Heart right ventricle (tissue), 16 donors: Measurements from ENCODE around the gene NOL6. TPM values are rescaled to one million over a fixed set of nuclear protein-coding genes. Genes with fewer than 3 reads are reported as not detected.

Experiments
- ATAC-seq, 8 donors: fragments of 200-7000 bp; cut with Tn5 transposase; one replicate each; pipeline ENCODE4 v1.9.1; 2020; ENCODE audit warnings: mild to moderate bottlenecking in 8 of 8, moderate library complexity in 8 of 8, moderate number of reproducible peaks in 1 of 8
- DNase-seq, 2 donors: peaks; one replicate each; pipeline ENCODE4 v3.0.0-alpha.2; 2020
- H3K27ac ChIP-seq, 10 donors: fragments of 200-600 bp; sonication (generic) in 2 of 10; one replicate each; pipeline versions ENCODE4 v1.5.0 to v1.8.0; 2020 to 2022; ENCODE audit warnings: mild to moderate bottlenecking in 3 of 10
- H3K27me3 ChIP-seq, 7 donors: fragments of 200-600 bp; one replicate each; pipeline ENCODE4 v1.8.0; 2021 to 2022; ENCODE audit warnings: mild to moderate bottlenecking in 2 of 7
- H3K36me3 ChIP-seq, 9 donors: fragments of 200-600 bp; sonication (generic) in 1 of 9; one replicate each; pipeline versions ENCODE4 v1.5.0 to v1.8.0; 2020 to 2022; ENCODE audit warnings: mild to moderate bottlenecking in 2 of 9
- H3K4me1 ChIP-seq, 9 donors: fragments of 200-600 bp; sonication (generic) in 1 of 9; one replicate each; pipeline versions ENCODE4 v1.5.0 to v1.8.0; 2020 to 2022; ENCODE audit warnings: mild to moderate bottlenecking in 4 of 9
- H3K4me3 ChIP-seq, 10 donors: fragments of 200-600 bp; sonication (generic) in 2 of 10; one replicate each; pipeline versions ENCODE4 v1.5.0 to v1.8.0; 2020 to 2022; ENCODE audit warnings: mild to moderate bottlenecking in 7 of 10, moderate library complexity in 2 of 10
- H3K9me3 ChIP-seq, 11 donors: fragments of 200-600 bp in 10 of 11; sonication (generic) in 2 of 11; one replicate each; pipeline versions ENCODE4 v1.5.0 to v1.8.0; 2013 to 2022; ENCODE audit warnings: mild to moderate bottlenecking in 2 of 11, control low read depth in 1 of 11, moderate library complexity in 1 of 11
- CTCF ChIP-seq, 9 donors: fragments of 200-600 bp; sonication (generic) in 2 of 9; IDR thresholded peaks; one replicate each; pipeline versions ENCODE4 v1.5.0 to v1.8.0; 2021 to 2022; ENCODE audit warnings: antibody characterized with exemption in 9 of 9, mild to moderate bottlenecking in 5 of 9, moderate library complexity in 1 of 9
- WGBS, 2 donors: extraction: QIAGEN DNeasy Blood & Tissue Kit; methylation state at CpG; one replicate each; pipeline ENCODE4 v1.1.7; 2013; ENCODE audit warnings: inconsistent platforms in 1 of 2; 5-methylcytosine and 5-hydroxymethylcytosine counted together
- intact Hi-C, 10 donors: fragments of 100-400 bp; cut with DNase I; formaldehyde crosslinking; loops; one replicate each; pipeline versions ENCODE4 v1.11.1 to v1.14.2; 2022
- polyA plus RNA-seq, 2 donors: library from polyadenylated mRNA; stranded (reverse); fragments of 200-250 nt; gene quantifications; one replicate each; pipeline ENCODE4 v1.2.3, GENCODE V29; 2013
- total RNA-seq, 10 donors: library from RNA; stranded (reverse); fragmentation: NEBNext Ultra II Directional in 3 of 10; extraction: Animal tissue kit (Norgen Biotek cat#: 25700) in 3 of 10; gene quantifications; one replicate each; pipeline versions ENCODE4 v1.2.1 to v1.2.4, GENCODE V29; 2021 to 2023
- donor health status: Arrhythmogenic right ventricular cardiomyopathy.
- donor health status: ischemic (EF 13 %, LVEDD 7.1; RV severe dilation, severe dysfunction).
- donor health status: healthy with polysubstance abuse.
- donor health status: DM: no; HTN: yes; CAD: no.
- donor health status: DM: no; HTN: no; CAD: no.
- donor health status: ischemic (EF 25% LVEDD 6.9; RV normal size, moderate dysfunction).
- donor health status: ischemic (EF 25% LVEDD 5.7; RV mildly dilated, moderate dysfunction).
- donor health status: healthy.
- donor health status: DM: yes; HTN: yes; CAD: no.
- donor health status: Ischemic cardiomyopathy.
- donor health status: ischemic (EF 35%, LVEDD 5.7; RV mildly dilated, moderate dysfunction).
- donor health status: nonischemic (EF 11% LVEDD 7.7; RV severe dilation, severe dysfunction).
- donor health status: DM: yes; HTN: yes; CAD: no.
- donor health status: PGD.
- donor health status: ischemic (EF 29% LVEDD 5.4; RV normal size, mild dysfunction).
- donor health status: nonischemic (EF 23%, LVEDD 6.1; RV moderate dilation, normal function).

The NOL6 gene
- total and polyA plus RNA-seq, 12 donors, result 13.0 to 23.2 (median 15.1) TPM

- H3K9me3 ChIP-seq, result no peaks in the 10 kb centered on the region
Observed at GRCh38 chr9:33464045-33464636, 9.6 kb downstream of the NOL6 start.

GRCh38 chr9:33463151-33463550 lies 10.6 kb downstream of the NOL6 start:
- intact Hi-C loops, result loop anchor here in 4 of 10 donors (10.0 kb wide), 2 partner anchors 88 to 178 kb away; no protein-coding TSS in a partner anchor
- peaks cover 0 to 76% (median 62%) of the 10 kb centered on the region in 9 donors for H3K36me3 ChIP-seq

More at GRCh38 chr9:33464045-33464636, 9.6 kb downstream of the NOL6 start:
- Histone ChIP-seq H3K4me3 (no peak overlapping the region), H3K36me3 (peaks cover 1 to 86% (median 72%) of the 10 kb centered on the region in 9 donors), H3K27me3 (no peaks in the 10 kb centered on the region), H3K4me1 (no peaks in the 10 kb centered on the region), H3K27ac (no peak overlapping the region)
- ATAC-seq (no peak), DNase-seq (no peak)
- WGBS, 2 donors, result 92 to 94% methylated on average over 14 of the region's 14 CpGs
- TF ChIP-seq CTCF (IDR thresholded peaks at IDR 0.05), result no peak
- intact Hi-C loops, result loop anchor here in 4 of 10 donors (10.0 kb wide), 2 partner anchors 89 to 179 kb away; no protein-coding TSS in a partner anchor

DNA sequence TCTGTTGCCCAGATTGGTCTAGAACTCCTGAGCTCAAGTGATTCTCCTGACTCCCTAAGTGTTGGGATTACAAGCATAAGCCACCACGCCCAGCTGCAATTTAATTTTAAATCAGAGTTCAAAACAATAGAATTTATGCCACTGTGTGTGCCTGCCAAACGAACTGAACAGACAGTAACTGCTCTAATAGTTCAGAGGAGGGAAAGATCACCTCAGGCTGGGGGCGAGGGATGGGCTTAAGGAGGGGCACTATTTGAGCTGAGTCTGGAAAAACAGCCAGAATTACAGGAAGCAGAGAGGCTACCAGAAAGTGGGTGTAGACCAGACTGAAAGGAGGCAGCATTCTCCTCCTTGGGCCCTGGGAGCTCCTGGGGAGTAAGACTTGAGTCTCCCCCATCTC lies 12.2 kb downstream of the NOL6 start:
- Histone ChIP-seq H3K9me3 (no peaks in the 10 kb centered on the region), H3K27ac (no peak overlapping the region), H3K27me3 (no peaks in the 10 kb centered on the region), H3K36me3 (peaks cover 0 to 59% (median 46%) of the 10 kb centered on the region in 9 donors), H3K4me1 (peaks cover 0 to 7% (median 0%) of the 10 kb centered on the region in 9 donors), H3K4me3 (no peak overlapping the region)
- no peak for ATAC-seq
- intact Hi-C loops, result loop anchor here in 4 of 10 donors (10.0 kb wide), 2 partner anchors 87 to 177 kb away; no protein-coding TSS in a partner anchor
- DNase-seq, result no peak
- TF ChIP-seq CTCF (IDR thresholded peaks at IDR 0.05), result no peak
- 80 to 90% methylated on average over 3 of the region's 3 CpGs for WGBS, 2 donors

More at GRCh38 chr9:33463151-33463550, 10.6 kb downstream of the NOL6 start:
- Histone ChIP-seq H3K4me1 (peaks cover 0 to 7% (median 0%) of the 10 kb centered on the region in 9 donors), H3K9me3 (no peaks in the 10 kb centered on the region), H3K27me3 (no peaks in the 10 kb centered on the region), H3K27ac (no peak overlapping the region), H3K4me3 (no peak overlapping the region)
- DNase-seq (no peak), ATAC-seq (no peak)
- TF ChIP-seq CTCF (IDR thresholded peaks at IDR 0.05), result no peak
- 95% methylated on average over 15 of the region's 15 CpGs for WGBS, 2 donors

DNA sequence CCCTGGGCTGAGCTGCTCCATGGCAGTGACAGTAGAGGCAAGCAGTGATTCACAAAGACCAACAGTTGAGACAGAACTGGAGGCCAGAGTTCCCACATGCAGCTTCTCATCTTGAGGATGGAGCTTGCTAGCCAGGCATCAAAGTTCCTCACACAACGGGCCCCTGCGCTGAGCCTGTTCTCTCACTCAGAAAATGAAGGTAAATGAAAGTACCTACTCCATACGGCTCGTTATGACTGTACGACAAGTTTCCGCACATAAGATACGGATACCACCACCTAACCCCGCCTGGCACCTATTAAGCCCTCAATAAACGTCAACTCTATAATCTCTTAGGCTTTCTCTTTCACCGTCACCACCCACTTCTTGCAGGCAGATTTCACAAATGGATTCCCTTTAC lies 12.9 kb downstream of the NOL6 start:
- no peak for DNase-seq
- no peak for ATAC-seq
- peaks cover 0 to 7% (median 0%) of the 10 kb centered on the region in 9 donors for H3K4me1 ChIP-seq
- no peaks in the 10 kb centered on the region for H3K27me3 ChIP-seq
- no peak overlapping the region for H3K4me3 ChIP-seq
- 92 to 93% methylated on average over 10 of the region's 10 CpGs for WGBS, 2 donors
- peaks cover 0 to 53% (median 39%) of the 10 kb centered on the region in 9 donors for H3K36me3 ChIP-seq
- no peak for TF ChIP-seq CTCF (IDR thresholded peaks at IDR 0.05)
- intact Hi-C loops, result loop anchor here in 4 of 10 donors (10.0 kb wide), 2 partner anchors 86 to 176 kb away; no protein-coding TSS in a partner anchor
- H3K9me3 ChIP-seq, result no peaks in the 10 kb centered on the region
- H3K27ac ChIP-seq, result no peak overlapping the region
